GM19025 (cell line): ENCODE results near the gene OTC.

Experiments
- ATAC-seq: cut with Tn5 transposase; IDR thresholded peaks from one replicate; pipeline ENCODE4 v1.9.1; 2021; ENCODE audit warnings: mild to moderate bottlenecking, low read depth, moderate library complexity; ENCODE audit not compliant: unreplicated experiment

The OTC gene

DNA sequence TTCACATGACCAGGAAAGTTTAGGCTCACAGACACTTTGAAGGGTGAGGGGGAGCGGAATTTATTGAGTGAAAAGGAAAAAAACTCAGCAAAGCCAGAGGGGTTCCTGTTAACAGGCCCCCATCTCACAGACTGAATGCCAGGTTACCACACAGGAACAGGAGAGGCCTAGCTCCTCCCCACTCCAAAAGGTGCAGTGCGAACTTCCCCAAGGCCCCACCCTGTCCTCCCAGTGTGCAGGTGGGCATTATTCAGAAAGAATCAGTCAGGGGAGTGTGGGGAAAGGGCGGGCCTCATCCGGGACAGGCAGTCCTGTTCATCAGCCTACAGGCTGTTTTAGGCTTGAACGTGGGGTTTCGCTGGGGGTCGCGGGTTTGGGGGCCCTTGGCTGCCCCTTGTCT is 4.0 kb downstream of the OTC start:
- ATAC-seq, result no peak

DNA sequence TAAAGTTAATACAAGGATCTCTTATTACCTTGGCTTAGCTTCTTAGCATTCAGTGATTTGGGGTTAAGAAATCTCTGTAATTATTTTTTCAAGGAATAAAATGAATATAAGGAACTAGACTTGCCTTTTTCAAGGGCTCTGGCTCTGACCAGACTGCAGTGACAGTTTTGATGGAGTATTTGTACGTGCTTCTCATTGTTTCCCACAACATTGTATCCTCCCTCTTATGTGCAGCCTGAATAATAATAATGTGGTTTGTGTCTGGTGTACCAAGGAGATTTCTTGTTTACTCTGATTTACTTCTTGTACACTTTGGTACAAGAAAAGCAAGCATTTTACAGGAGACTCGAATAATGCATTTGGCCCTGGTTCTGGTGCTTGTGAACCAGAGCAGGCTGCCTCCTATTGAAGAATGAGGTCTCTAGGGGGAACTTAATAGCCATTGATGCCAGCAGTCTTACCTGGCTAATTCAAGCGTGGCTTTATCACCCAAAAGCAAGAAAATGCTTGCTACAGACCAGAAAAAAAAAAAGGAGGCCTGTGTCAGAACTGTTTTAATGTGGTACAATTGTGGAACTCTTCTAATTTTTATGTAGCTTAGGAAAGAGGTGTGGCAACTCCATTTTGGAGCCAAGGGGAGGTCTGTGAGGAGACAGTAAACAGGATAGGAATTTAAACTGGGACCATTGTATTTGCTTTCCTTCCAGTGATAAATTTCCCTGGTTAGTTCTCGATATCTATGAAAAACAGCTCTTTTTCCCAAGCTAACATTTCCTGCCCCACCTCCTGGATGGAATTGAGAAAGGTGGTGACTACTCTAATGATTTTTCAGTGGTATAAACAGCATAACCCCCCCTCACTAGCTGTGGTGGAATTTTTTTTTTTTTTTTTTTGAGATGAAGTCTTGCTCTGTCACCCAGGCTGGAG is 5.6 kb downstream of the OTC start:
- no peak for ATAC-seq

DNA sequence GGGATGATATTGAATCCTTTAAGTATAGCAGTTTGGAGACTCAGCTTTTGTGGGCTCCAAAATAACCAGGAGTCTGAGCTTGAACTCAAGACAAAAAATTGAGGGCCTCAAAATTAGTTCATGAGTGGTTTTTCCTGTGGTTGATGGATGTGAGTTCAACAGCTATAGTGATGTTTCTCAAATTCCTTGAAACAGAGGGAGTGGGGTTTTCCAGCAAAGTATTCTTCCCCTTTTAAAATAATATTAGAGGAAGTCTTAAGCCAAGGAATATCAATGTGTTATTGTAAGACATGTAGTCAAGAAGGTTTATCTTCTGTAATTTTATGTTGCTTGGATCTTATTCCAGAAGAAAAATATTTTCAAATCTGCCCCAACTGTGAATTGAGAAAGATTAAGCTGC is 10.6 kb downstream of the OTC start:
- ATAC-seq, result no peak

DNA sequence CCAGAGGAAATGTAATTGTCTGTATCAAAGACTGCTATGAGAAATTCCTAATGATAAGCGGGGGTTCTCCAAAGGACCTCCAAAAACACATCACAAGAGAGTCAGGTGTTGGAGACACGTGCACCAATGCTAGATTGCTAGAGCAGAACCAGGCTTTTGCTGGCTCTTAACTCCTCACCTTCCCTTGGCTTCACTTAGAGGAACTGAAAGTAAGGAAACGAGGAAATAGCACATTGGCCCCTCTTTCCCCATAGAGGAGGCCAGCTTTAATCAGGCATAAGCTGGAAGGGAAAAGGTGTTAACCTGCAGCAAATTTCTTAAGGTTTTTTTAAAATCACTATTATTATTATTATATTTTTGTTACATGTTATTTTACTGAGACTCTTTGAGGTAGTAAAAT is 13.6 kb downstream of the OTC start:
- no peak for ATAC-seq

DNA sequence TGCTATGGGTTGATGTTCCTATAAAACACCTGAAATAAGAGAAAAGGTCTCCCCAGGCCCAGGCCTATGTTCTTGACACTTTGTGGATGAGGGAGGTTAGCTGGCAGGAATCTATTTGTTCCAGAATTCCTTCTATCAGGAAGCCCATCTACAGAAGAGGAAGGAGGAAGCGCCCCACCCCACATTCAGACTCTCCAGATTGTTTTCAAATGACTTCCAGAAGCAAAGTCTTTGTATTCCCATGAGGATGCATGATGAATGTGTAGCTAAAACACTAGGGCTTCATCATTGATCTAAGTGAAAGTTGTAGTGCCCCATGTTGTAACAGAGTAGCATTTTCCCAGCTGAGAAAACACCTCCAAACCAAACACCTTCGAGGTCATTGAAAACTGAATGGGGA is 16.4 kb downstream of the OTC start:
- no peak for ATAC-seq

DNA sequence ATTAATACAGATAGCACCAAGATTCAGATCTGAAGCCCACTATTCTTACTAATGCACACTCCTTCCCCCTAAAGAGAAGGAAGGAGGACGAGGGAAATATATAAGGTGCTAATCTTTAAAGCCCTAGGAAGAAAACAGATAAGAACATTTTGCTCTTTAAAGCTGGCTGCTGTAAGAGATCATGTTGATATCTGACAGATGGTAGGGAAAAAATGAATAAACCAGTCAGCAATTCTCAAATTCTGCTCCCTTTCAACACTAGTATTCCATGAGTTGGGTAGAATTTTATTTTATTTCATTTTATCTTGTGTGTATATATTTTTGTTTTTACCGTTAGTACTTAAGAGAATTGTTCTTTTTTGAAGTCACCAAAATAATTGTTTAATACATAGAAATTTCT is 19.2 kb downstream of the OTC start:
- ATAC-seq, result no peak

DNA sequence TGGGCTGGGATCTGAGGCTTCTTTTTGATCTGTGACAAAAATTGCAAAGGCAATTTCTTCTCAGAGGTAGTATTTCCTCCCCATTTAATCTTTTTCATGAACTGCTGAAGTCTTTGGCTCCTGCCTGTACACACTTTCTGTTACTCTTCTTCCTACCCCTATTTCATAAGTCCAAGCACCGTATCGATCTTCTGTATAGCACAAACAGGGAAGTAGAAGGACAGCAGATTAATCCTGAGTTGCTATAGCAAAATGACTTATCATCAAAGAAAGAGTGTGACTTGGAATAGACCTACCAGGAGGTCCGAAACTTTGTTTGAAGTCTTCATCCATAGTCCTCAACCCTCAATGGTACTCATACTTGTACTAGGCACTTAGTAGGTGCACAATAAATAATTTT is 22.0 kb downstream of the OTC start:
- no peak for ATAC-seq

DNA sequence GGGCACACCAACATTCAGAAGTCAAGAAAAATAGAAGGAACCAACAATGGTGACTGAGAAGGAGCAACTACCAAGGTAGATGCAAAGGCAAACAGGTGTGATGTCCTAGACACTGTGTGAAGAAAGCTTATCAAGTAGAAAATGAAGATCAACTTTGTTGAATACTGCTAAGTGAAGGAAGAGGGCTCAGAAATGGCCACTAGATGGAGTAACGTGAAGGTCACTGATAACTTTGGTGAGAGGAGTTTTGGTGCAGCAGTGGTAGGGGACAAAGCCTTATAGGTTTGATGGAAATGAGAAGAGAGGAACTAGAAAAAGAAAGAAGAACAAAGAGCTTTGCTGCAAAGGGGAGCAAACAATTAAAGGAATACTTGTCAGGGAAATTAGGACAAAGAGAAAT is 23.5 kb downstream of the OTC start:
- no peak for ATAC-seq

DNA sequence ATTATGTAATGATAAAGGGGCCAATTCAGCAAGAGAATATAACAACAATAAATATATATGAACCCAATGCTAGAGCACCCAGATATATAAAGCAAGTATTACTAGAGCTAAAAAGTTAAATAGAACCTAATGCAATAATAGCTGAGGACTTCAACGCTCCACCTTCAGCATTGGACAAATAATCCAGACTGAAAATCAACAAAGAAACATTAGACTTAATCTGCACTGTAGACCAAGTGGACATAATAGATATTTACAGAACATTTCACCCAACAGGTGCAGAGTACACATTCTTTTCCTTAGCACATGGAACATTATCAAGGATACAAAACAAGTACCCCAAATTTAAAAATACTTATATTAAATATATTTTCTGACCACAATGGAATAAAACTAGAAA is 24.3 kb downstream of the OTC start:
- no peak for ATAC-seq

DNA sequence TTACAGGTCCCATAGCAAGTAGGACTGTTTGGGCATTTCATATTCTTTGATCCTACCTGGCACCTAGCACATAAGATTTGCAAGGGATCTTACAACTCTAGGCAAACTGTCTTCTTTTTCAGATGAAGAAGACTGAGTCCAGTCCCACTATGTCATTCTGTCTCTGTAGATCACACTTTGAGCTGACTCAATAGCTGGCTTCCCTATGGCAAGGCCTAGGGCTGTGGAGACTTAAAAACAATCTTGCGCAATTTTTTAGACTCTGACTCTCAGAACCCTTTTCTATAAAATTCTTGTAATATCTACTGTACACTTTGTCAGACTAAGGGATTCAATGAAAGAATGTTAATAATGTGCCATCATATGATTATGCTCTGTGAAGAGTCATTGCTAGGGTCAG is 26.7 kb downstream of the OTC start:
- no peak for ATAC-seq

DNA sequence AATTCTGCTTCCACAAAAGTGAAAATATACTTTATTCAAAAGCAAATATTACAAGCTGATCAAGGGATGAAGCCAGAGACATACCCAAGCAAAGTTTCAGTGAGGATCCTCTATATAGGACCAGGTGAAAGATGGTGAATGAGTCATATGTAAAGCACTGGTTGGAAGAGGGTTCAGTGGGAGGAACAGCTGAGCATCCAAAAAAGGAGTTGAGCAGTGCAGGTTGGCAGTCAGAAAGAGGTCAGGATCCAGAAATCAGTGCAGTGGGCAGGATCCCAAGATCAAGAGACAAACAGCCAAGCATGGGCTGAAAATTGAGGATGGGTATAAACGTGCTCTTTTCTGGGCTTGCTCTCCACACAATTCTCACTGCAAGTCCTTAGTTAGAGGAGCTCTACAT is 30.3 kb downstream of the OTC start:
- no peak for ATAC-seq

DNA sequence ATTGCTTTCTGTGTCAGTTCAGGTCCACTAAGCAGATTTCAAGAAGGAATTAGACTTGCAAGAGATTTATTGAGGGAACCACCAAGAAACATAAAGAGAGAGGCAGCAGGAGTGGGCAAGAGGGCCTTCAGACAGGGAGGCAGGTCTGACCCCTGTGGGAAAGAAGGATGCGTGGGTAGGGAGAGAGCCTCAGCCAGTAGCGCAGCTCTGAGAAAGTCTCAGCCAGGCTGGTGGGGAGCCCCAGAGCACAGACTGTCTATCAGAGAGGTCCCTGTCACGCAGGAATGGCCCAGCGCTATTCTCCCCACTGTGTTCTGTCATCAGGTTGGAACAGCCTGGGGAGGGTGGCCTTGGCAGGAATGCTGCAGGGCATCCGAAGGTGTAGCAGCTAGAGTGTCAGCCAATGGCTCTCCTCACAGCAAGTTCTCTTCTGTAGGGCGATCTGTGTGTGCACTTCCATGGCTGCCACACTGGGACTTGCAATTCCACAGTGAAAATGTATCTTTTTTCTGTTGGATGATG is 48.0 kb downstream of the OTC start:
- ATAC-seq, result no peak

DNA sequence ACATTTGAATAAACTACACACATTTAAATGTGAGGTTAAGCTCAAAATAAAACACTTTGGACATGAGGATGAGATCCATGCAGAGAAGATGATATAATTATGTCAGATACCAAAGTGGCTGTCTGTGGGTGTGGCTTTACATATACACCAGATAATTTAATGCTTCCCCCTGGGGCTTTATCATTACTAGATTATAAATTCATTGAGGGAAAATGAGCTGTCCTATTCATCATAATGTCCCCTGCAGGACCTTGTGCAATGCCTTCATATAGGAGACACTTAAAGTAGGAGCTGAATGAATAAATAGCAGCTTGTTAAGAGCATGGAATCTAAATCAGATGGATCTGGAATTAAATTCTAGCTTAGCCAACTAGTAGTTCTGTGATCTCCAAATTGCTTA is 49.7 kb downstream of the OTC start:
- ATAC-seq, result no peak

DNA sequence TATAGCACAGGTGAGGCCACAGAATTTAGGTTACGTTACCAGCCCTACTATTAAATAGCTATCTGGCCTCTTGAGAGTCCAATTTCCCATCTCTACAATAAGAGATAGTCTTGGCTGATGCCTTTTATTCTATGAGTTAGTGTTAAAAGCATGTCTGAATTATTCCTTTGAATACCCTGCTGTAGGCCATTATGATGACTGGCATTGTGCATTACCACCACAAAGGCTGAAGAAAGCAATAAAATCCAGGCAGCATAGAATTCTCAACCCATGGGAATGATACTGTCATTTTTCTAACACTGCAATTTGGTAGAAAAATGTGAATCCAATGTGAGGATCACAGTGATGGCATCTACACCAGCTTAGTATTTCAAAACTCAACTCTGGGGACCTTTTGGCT is 51.4 kb downstream of the OTC start:
- no peak for ATAC-seq

DNA sequence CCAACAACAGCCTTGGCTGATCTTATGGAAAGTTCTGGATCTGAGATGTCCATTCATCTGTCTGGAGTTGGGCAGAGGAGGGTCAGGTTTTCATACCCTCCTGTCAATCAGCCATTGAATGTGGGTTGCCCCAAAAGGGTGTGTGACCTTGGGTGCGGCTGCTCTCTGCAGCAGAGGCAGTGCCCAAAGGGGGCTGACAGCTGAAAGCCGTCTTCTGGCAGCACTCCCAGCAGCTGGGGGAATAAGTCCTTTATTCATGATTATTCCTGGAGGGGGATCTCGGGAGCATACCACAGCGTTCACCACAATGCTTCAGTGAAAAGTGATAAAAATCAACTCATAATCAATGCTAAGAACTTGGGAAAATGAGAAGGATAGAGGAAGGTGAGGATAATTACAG is 54.7 kb downstream of the OTC start:
- ATAC-seq, result no peak

DNA sequence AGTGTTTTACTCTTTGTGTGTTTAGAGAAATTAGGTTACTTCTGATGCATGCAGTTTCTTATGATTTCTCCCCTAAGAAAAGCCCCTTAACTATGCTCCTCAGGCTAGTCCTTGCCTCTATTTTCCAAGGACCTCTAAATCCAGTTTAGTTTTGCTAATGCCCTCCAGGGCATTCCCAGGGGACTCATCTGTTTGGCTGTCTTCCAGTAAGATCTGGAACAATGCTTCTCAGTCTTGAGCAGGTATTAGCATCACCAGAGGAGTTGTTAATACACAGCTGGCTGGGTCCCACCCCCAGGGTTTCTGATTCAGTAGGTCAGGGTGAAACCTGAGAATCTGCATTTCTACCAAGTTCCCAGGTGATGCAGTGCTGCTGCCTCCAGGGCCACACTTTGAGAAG is 56.9 kb downstream of the OTC start:
- ATAC-seq, result no peak

DNA sequence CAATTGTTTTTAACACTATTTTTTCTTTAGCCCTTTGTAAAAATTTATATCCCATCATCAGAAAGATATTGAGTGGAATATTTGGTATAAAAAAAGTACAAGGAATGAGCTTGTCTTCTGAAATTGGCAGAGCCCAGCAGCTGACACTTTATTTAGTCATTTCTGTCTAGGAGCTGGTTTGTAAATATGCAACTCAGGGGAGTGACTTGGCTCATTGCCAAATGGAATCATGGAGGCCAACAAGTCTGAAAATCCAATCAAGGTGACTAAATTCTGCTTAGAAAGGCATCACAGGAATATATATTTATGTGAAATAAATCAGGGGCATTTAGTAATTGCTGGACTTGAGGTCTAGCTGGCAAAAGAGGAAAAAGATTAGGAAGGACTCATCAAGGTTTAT is 74.4 kb downstream of the OTC start:
- ATAC-seq, result no peak

DNA sequence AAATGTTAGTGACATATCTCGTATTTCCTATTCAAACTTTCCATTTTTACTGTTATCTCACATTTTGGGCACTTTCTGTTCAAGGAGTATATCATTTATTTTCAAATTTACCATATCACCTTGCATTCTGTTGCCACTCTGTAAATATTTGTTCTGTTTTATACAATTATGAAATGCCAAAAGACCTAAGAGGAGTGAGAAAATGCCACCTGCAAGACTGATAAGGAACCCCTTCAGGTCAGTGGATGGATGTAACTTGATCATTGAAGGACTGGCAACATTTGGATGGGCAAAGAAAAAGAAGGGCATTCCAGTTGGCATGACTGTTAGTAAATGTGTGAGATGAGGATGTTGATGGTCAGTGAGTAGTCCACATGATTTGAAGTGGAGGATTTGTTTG is 79.1 kb downstream of the OTC start:
- no peak for ATAC-seq

DNA sequence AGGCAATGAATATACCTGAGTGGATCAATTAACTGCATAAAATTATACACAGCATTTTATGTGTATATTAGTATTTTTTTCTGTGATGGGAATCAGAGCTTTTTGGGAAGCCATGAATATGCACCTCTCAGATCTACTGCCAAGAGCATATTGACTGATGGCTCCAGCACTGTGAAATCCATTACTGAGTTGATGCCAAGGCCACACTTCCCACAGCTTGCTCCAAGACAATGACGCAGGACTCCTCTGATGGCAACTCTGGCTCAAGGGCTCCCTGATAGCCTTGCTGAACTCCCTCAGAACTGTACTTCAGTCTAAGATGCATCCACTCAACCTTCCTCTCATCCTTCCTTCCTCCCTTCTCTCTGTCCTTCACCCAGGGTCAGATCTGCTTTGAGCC is 82.7 kb downstream of the OTC start:
- ATAC-seq, result no peak

DNA sequence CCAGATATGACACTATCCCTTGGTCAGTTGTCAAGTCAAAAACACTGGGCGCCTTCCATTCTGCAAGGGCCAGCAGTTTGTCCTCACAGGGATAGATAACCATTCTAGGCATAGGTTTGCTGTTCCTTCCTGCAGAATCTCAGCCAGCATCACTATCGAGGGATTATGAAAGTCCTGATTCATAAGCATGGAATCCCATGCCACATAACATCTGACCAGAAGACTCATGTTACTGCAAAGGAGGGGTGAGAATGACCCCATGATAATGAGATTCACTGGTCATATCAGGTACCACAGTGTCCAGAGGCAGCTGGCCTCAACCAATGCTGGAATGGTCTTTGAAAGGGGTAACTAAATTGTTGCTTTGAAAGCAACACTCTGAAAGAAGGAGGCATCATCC is 84.7 kb downstream of the OTC start:
- ATAC-seq, result no peak

DNA sequence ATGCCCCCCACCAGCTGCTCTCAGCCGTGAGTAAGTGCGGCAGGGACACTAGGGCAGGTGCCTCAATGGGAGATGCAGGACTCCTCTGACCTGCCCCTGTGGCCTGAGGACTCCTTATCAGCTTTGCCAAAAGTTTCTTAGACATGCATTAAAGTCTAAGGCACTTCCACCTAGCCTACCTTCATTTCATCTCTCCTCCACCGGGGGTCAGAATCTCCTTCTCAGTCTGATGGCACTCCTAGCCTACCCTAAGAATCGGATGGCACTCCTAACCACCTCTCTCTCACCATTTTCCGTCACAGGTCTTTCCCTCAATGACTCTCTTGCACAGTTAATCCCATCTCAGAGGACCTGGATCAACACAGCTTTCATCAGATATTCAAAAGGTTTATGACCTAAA is 85.9 kb downstream of the OTC start:
- ATAC-seq, result no peak

DNA sequence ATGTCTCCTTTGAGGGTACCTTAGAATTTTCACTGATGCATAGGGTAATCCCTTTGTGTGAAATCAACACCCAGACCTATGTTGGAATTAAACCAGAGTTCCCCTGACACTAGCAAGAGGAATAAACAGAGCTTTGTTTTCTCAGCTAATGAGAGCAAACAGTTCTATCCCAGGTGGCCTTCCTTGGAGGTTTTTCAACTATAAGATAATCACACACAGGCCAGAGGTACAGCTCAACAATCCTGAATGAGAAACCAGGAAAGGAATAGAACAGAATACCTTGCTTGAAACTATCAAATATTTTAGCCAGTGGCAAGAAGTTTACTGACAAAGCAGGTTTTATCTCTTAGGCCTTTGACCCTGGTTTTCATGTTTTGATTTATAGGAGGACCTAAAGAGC is 100.2 kb downstream of the OTC start:
- ATAC-seq, result no peak

DNA sequence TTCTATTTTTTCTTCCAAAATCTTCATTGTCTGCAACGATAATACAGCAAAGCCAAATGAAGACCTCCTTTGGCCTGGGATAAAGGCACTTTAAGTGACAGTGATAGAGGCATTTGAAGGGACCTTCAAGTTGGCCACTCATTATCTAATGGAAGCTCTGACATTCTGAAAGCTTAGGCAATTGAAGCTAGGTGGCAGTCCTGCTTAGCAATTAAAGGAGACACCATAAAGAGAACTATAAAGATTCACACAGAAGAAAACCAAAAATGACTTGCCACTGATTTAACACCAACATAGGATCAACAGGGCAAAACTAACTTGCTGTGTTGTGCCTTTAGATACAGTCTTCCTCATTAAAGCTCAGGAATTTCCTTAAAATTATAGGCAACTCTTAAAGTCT is 105.7 kb downstream of the OTC start:
- ATAC-seq, result no peak
